Measurements from ENCODE around the gene IPO5. TPM values are rescaled to one million over a fixed set of nuclear protein-coding genes. Genes with fewer than 3 reads are reported as not detected.
"Not testable (repeated sequence)": the region's sequence is repeated elsewhere in the genome, so short reads cannot be mapped to it uniquely, and the experiment has no call there.

Gene IPO5
- total RNA-seq, 1 experiment from 2014 or later, result 229 TPM

GRCh38 chr13:97946951-97947588 lies 6.4 kb upstream of the IPO5 start:
- no peak for DNase-seq (ENCODE audit: low spot score)
- in situ Hi-C loops (cut with HindIII; ENCODE audit: low sequenced_read_pairs), result no loop called here

- in situ Hi-C loops (cut with HindIII; ENCODE audit: low sequenced_read_pairs), result no loop called here
- no peak for DNase-seq (ENCODE audit: low spot score)
Observed at GRCh38 chr13:97948041-97948440, 5.4 kb upstream of the IPO5 start.

- DNase-seq (ENCODE audit: low spot score); in situ Hi-C loops (cut with HindIII; ENCODE audit: low sequenced_read_pairs): not testable (repeated sequence)
Observed at GRCh38 chr13:97949316-97949715, 4.2 kb upstream of the IPO5 start.

- DNase-seq (ENCODE audit: low spot score), result no peak
- in situ Hi-C loops (cut with HindIII; ENCODE audit: low sequenced_read_pairs), result no loop called here
Observed at GRCh38 chr13:97951376-97951775, 2.1 kb upstream of the IPO5 start.

- in situ Hi-C loops (cut with HindIII; ENCODE audit: low sequenced_read_pairs); DNase-seq (ENCODE audit: low spot score): not testable (repeated sequence)
Observed at GRCh38 chr13:97952831-97953230, 644 bp upstream of the IPO5 start.

- in situ Hi-C loops (cut with HindIII; ENCODE audit: low sequenced_read_pairs), result no loop called here
- DNase-seq (ENCODE audit: low spot score), result no peak
Observed at GRCh38 chr13:97961340-97961739, 7.9 kb downstream of the IPO5 start.

GRCh38 chr13:97962887-97963286 lies 9.4 kb downstream of the IPO5 start:
- no peak for DNase-seq (ENCODE audit: low spot score)
- in situ Hi-C loops (cut with HindIII; ENCODE audit: low sequenced_read_pairs), result no loop called here

GRCh38 chr13:97967226-97967625 lies 13.8 kb downstream of the IPO5 start:
- no peak for DNase-seq (ENCODE audit: low spot score)
- in situ Hi-C loops (cut with HindIII; ENCODE audit: low sequenced_read_pairs), result no loop called here

- DNase-seq (ENCODE audit: low spot score), result no peak
- in situ Hi-C loops (cut with HindIII; ENCODE audit: low sequenced_read_pairs), result no loop called here
Observed at GRCh38 chr13:97967948-97968347, 14.5 kb downstream of the IPO5 start.

- no peak for DNase-seq (ENCODE audit: low spot score)
- in situ Hi-C loops (cut with HindIII; ENCODE audit: low sequenced_read_pairs), result no loop called here
Observed at GRCh38 chr13:97971519-97971918, 18.0 kb downstream of the IPO5 start.

GRCh38 chr13:97974773-97975172 lies 21.3 kb downstream of the IPO5 start:
- in situ Hi-C loops (cut with HindIII; ENCODE audit: low sequenced_read_pairs), result no loop called here
- no peak for DNase-seq (ENCODE audit: low spot score)

GRCh38 chr13:97975280-97975847 lies 21.9 kb downstream of the IPO5 start:
- DNase-seq (ENCODE audit: low spot score), result peak; percentile 62
- in situ Hi-C loops (cut with HindIII; ENCODE audit: low sequenced_read_pairs), result no loop called here

- DNase-seq (ENCODE audit: low spot score), result peak; percentile 88
- in situ Hi-C loops (cut with HindIII; ENCODE audit: low sequenced_read_pairs), result no loop called here
Observed at GRCh38 chr13:97975848-97976609, 22.6 kb downstream of the IPO5 start.

GRCh38 chr13:97976610-97977521 lies 23.4 kb downstream of the IPO5 start:
- in situ Hi-C loops (cut with HindIII; ENCODE audit: low sequenced_read_pairs), result no loop called here
- peak; percentile 29 for DNase-seq (ENCODE audit: low spot score)

GRCh38 chr13:97977982-97978381 lies 24.5 kb downstream of the IPO5 start:
- in situ Hi-C loops (cut with HindIII; ENCODE audit: low sequenced_read_pairs), result no loop called here
- DNase-seq (ENCODE audit: low spot score), result no peak

- no peak for DNase-seq (ENCODE audit: low spot score)
- in situ Hi-C loops (cut with HindIII; ENCODE audit: low sequenced_read_pairs), result no loop called here
Observed at GRCh38 chr13:97978651-97979050, 25.2 kb downstream of the IPO5 start.

- DNase-seq (ENCODE audit: low spot score), result no peak
- in situ Hi-C loops (cut with HindIII; ENCODE audit: low sequenced_read_pairs), result no loop called here
Observed at GRCh38 chr13:97979051-97979450, 25.6 kb downstream of the IPO5 start.

- in situ Hi-C loops (cut with HindIII; ENCODE audit: low sequenced_read_pairs), result no loop called here
- DNase-seq (ENCODE audit: low spot score), result no peak
Observed at GRCh38 chr13:97979556-97979955, 26.1 kb downstream of the IPO5 start.

- DNase-seq (ENCODE audit: low spot score), result no peak
- in situ Hi-C loops (cut with HindIII; ENCODE audit: low sequenced_read_pairs), result no loop called here
Observed at GRCh38 chr13:97982286-97982685, 28.8 kb downstream of the IPO5 start.

- in situ Hi-C loops (cut with HindIII; ENCODE audit: low sequenced_read_pairs), result no loop called here
- DNase-seq (ENCODE audit: low spot score), result no peak
Observed at GRCh38 chr13:97986835-97987234, 33.4 kb downstream of the IPO5 start.
